Activated CD8-positive, alpha-beta memory T cell treated with anti-CD3 and anti-CD28 coated beads, Interleukin-2, amount 50 U/mL, for 1 hour (primary cell): Measurements from ENCODE around the gene SEC61A1.

ENCODE experiments used
- DNase-seq: peaks from one replicate; pipeline ENCODE4 v3.0.0-alpha.2; 2020; ENCODE audit errors: extremely low read depth

Gene SEC61A1

DNA sequence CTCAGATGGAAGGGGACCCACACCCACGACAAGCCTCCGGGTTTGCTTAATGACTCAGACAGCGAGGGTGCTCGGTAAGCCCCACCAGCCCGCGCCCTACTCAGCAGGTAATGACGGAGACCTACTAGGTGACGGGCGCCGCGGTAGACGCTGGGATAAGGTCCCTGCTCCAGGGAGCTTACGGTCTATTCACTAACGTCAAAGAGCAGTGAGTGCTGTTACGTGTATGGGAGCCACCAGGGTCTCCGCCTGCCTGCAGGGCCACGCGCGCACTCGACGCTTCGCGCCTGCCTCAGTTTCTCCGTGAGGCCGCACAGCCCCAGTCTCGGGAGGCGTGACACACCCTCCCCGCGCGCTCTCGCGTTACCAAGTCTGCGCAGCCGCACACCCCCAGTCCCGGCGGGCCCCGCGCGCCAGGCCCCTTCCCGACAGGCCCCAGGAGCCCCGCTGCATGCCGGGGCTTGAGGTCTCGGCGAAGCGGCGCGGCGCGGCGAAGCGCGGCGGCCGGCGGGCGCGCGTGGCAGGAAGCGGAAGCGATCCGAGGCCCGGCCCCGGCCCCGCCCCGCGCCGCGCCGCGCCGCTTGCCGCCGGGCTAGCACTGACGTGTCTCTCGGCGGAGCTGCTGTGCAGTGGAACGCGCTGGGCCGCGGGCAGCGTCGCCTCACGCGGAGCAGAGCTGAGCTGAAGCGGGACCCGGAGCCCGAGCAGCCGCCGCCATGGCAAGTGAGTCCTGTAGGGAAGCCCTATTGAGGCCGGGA, at the start of gene SEC61A1:
SEC61A1 (plus strand) TSS at position 601 of the 758 bp plus-strand sequence; CDS start at position 717, 116 bp downstream.
- peak; percentile 73 for DNase-seq

DNA sequence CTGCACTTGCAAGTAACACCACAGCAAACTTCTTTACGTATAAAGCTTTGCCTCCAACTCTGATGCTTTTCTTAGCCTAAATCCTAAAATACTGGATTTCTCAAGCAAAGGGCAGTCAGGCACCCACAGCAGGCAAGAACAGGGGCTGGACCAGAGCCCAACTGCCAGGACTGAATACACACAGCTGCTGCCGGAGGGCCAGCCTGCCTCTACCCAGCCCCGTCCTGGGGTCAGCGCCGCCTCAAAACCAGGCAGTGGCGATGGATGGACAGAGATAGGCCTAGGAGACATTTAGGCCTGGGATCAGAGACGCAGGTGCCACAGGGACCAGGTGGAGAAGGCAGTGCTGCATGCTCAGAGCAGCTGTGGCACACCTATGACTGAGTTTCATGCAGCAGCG, 47.6 kb upstream of the SEC61A1 start:
- DNase-seq, result no peak

DNA sequence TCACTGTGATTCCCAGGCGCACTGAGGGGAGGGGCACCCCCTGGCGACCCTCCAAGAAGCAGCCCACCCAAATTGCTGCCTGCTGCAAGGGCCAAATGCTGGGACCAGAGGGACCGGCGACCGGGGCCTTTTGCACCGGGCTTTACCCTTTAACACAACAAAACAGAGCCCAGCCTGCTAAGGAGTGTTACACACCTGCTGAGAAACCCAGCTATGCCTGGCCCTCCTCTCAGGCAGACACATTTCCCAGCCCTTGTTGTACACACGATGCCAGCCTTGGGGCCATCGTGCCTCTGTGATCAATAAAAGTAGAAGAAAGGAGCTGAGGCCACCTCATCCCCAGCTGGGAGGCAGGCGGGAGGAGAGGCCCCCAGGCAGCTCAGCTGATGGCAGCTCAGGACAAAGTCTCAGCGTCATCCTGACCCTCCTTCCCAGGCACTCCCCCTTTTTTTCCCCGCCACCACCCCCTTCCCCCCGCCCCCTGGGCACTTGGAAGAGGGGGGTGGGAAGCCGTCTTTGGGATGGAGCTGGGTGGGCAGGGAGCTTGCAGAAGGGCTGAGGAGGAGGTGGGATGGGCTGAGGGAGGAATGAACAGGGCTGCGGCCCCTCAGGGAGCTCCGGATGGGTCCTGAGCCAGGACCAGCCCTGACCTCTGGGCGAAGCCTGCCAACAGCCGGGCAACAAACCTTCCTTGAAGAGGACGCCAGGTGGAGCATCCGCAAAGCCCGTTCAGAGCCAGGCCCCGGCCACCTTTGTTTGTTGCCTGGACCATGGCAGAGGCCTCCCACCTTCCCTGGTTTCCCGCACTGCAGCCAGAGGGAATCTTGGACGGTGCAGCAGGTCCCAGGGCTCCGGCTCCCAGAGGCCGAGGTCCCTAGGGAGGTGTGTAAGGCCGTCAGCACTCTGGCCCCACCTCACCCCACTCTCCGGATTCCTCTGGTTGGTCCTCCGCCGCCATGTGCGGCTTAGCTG, 45.9 kb upstream of the SEC61A1 start:
- DNase-seq, result no peak

DNA sequence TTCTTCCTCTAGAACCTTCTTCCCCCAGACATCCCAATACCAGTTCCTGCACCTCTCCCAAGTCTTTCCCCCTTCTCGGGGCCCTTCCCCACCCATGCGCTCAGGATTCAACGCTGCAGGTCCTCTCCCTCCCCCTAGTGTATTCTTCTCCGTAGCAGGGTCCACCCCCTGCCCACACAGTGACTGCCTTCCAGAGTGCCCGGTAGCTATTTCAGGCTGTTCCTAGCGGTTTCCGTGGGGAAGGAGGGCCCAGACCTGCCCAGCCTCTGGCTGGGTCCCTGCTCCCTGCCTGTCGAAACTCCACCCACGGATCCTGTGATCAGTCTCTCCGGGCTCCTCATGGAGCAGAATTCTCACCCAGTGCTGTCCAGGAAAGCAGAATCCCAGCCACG, 45.2 kb upstream of the SEC61A1 start:
- no peak for DNase-seq

DNA sequence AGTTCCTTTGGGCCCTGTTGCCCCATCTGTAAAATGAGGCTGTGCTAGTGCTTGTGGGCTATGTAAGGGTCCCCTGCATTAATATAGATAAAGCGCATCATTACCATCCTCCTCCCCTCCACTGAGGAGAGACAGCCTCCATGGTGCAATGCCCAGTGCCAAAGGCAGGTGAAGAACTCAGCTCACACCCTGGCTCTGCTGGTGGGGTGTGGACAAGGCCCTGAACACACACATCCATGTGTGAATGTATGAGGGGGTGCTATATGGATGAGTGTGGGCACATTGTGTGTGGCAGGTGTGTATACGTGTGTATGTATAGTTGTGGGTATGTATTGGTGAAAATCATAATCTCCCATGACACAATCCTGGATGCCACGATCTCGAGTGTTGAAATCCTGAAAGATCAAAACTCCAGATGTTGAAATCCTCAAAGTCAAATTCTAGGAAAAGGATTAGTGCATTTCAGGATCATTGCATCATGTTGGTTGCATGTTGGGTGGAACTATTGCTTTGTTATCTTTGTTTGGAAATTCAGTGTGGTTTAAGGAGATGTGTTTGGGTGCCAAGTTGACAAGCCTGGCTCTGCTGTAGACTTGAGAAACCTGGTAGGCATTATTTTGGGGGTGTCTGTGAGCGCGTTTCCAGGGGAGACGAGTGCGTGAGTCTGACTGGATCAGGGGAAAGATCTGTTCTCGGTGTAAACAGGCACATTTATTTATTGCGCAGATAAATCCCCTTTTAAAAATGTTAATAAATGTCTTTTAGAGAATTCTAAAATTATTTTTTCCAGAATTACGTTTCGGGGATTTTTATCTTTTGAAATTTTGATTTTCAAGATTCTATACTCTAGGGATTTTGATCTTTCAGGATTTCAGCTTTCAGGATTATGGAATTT, 42.0 kb upstream of the SEC61A1 start:
- DNase-seq, result no peak

DNA sequence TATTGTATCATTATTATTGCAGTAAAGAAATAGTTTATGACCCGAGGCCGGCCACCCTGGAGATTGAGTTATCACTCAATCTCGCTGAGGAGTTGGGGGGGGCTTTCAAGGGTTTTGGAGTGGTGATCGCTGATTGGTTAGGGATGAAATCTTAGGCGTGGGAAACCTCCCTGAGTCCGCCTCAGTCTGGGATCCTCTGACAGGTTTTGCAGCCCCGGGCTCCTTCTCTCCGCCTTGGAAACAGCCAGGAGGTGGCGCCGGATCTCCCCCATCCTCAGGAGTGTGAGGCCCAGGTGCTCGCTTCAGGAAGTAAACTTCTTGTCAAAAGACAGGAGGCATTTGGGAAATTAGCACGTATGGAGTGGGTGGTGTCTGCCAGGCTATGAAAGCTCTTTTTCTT, 41.1 kb upstream of the SEC61A1 start:
- no peak for DNase-seq

DNA sequence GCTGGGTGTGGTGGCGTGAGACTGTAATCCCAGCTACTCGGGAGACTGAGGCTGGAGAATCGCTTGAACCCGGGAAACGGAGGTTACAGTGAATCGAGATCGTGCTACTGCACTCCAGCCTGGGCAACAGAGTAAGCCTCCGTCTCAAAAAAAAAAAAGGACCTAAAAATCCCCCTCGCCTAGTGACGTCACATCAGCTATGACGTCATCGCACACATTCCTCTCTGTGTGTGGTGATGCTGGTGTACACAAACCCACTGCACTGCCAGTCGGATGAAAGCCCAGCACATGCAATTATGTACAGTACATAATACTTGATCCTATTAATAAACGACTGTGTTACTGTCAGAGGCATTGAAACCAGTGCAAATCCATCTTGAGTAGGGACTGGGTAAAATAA, 40.2 kb upstream of the SEC61A1 start:
- DNase-seq, result no peak

DNA sequence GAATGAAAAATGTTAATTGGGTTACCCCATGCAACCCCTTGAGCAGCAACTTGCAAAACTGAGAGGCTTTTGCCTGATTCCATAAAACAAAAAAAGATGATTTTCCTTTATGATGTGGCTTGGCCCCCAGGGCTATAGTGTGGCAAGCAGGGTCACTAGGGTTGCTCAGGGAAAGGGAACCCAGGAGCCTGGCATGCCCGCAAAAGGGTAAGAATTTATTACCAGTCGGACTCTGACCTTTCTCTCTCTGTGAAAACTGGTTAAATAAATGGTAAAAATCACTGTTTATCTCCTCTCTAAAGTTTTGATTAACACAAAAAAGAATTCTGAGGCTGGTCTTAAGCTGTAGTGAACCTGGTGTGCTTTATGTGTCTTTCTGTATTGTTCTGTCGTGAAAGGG, 37.7 kb upstream of the SEC61A1 start:
- DNase-seq, result no peak

DNA sequence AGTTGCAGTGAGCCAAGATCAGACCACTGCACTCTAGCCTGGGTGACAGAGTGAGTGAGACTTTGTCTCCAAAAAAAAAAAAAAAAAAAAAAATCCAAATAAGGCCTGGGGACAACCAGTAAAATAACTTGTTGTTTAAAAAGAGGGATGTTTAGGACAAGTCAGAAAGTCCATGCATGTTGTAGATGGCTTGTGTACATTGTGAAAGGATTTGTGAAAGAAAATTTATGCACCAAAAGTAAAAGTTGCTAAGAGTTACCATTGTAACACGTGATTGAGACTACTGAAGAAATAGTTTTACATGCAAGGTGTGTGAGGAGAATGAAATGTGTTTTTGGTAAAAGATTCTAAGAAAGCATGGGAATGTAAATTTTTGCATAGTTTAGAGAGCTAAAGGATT, 35.7 kb upstream of the SEC61A1 start:
- DNase-seq, result no peak

DNA sequence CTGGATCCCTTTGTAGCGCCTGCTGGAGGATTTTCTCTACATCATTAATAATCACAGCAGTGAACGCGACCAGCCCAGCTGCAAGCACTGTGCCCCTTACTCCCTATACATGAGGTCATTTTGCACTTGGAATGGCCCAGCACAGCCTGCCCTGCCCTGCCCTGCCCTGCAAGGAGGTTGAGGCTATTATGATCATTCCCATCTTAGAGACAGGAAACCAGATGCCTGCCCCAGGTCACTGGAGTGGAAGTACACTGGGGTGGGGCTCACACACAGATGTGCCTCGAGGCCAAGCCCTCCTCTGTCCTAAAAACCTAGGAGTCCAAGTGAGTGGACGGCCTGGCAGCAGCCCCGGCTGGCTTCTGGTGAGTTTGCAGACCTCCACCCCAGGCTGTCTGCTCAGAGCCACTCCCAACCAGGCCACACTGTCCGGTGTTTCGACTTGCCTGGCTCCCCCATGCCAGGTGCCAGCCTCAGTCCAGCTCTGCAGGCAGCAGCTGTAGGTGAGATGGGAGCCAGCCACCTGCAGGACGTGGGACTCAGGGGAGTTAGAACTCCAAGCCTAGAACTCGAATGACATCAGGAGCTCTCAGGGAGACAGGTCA, 30.4 kb upstream of the SEC61A1 start:
- no peak for DNase-seq

DNA sequence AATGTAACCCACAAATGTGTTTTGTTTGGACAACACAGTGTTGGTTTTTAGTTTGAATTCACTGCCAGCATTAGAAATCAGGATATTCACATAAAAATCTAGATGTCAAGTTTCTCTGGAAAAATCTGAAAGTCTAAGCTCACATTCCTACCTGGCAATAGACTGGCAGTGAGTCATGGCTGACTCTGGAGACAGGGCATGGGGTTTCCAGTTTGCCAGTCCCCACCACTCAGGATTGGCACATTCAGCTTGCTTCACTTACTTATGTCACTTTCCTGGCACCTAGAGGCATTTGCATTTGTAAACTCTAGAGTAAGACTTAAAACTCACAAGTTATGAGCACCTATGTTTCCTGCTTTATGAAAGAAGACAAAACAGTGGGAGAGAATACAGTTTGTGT, 19.1 kb upstream of the SEC61A1 start:
- no peak for DNase-seq

DNA sequence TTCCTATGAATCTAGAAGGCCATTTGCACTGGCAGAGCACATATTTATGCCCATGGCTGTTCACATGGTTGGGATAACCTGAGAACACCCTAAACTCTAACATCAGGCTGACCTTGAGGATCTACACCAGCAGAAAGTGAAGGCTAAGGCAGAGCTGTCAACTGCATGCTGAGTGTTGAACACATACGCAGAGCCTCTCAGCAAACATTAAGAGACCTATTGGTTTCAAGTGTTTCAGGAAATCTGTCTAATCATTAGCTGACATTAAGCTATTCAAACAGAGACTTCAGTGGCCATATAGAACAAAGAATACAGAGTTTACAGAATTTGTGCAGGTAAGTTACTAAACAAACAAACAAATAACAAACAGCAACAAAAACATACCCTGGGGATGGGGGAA, 16.1 kb upstream of the SEC61A1 start:
- no peak for DNase-seq

DNA sequence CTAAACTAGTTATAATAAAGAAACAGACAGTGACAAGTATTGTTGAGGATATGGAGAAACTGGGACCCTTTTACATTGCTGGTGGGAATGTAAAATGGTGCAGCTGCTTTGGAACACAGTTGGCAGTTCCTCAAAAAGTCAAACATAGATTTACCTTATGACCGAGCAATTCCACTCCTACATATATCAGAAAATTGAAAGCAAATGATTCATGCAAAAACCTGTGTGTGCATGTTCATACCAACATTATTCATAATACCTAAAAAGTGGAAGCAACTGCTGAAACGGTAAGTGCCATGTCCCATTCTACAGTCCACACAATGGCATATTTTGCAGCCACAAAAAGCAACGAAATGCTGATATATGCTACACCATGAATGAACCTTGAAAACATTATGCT, 12.2 kb upstream of the SEC61A1 start:
- DNase-seq, result no peak

DNA sequence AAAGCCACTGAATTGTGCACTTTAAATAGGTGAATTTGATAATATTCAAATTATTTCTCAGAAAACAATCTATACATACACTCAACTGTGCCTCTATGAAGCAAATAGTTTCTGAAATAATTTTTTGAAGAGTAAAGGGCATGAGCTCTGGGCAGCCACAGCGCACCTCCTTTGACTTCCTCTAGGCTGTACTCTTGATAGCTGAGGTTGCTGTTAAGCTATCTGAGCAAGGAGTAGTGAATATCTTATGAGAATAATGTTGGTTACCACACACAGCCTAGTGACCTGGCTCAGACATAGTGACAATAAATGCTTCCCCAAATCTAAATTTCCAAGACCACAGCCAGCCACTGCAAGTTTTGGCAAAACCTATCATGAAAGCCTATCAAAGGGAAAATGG, 11.6 kb upstream of the SEC61A1 start:
- no peak for DNase-seq

DNA sequence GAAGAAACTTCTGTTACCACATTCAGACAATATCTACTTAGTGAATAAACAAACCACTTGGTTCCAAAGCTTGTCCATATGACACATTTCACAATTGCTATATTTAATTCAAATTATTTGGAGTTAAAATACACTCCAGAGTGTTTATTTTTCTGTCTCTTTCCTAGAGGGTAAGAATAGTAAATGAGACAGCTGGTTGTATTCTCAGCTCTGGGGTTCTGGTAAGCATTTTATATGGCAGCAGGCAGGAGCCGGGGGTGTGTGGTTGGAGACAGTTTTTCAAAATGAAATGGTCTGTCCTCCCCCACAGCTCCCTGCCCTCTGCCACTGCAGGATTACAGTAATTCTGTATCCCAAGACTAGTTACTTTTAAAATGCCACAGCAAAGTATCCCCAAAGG, 10.9 kb upstream of the SEC61A1 start:
- no peak for DNase-seq

DNA sequence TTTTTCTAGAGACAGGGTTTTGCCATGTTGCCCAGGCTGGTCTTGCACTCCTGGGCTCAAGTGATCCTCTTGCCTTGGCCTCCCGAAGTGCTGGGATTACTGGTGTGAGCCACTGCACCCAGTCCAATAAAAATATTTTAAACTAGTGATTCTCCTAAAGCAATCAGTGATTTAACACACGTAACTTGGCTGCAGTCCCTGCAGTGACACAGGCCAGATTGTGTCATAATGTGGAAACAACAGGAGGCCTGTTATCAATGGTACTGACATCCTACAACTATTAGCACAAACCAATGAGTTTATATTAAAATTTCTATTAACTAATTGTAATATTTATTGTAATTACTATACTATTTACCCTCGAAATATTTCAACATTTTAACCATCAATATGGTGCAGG, 1.6 kb upstream of the SEC61A1 start:
- DNase-seq, result no peak

DNA sequence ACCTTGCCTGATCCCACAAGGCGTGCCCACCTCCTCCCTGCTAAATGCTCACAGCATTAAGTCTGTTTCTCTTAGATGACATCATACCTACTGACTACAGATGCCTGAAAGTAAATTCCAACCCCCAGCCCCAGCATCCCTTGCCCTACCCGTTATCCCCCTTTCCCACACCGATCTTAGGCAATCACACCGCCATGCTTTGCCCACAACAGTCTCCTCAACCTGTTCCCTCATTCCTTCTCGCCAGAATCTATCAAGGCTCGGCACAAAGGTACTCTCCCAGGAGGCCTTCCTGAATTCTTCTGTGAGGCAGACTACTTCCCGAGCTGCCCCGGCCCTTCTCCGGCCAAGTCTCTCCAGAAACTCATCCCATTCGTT, 789 bp upstream of the SEC61A1 start:
- DNase-seq, result no peak

DNA sequence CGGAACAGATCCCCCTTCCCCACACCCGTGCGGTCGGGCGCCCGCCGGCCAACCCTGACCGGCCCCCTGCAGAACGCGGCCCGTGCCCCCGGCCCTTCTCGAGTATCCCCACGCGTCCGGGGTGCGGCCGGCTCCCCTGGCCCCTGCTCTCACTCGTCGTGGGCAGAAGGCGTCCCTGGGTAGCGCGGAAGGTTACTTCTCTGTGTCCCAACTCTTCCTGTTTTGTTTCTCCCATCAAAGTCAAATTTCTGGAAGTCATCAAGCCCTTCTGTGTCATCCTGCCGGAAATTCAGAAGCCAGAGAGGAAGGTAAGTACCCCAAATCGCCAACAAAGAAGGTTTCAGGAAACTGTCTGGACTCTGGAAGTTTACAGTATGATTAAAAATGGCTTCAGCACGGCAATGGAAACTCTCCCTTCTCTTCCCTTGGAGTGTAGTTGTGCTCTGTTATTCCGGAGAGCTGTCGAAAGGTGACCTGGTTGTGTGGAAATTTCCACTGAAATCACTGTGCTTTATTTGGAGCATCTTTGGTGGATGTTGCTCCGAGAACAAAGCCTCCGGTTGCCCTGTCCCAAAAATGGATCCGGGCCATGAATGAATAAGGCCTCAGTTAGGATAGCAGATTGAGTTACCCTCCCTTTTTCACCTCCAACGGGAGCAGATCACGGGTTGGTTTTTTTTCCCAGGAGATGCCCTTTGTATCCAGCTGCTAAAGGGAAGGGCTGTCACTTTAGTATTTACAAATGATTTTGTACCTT, 536 bp downstream of the SEC61A1 start:
- no peak for DNase-seq

DNA sequence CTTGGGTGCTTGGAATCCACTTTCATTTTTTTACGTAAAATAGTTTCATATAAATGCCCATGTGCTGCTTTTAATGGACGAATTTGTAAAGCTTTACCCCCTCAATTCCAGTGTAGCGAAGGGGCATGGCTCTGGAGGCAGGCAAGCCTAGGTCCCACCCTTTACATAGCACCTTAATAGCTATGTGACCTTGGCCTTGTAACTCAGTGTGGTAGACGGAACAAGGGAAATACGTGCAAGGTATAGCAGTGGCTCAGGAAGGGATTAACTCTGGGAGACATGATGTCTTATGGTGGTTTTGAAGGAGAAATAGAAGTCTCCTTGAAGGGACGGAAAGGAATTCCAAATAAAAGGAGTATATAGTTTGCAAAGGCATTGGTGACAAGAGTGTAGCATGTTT, 1.4 kb downstream of the SEC61A1 start:
- DNase-seq, result no peak

DNA sequence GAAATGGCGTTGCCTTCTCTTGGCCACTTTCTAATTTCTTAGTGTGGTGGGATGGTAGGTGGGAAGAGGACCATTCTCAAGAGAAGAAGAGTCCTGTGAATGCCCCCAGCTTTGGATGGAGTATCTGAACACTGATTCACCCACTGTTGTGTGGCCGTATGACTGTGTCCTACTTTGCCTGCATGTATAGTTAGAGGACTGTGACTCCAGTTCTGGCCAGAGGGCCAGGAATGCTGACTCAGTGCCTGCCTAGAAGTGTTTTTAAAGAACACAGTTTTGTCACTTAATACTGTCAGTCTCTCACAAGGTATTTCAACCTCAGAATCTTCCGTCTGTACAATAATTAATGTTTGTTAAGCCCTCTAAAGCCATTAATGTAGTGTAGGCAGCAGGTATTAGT, 2.1 kb downstream of the SEC61A1 start:
- DNase-seq, result no peak

DNA sequence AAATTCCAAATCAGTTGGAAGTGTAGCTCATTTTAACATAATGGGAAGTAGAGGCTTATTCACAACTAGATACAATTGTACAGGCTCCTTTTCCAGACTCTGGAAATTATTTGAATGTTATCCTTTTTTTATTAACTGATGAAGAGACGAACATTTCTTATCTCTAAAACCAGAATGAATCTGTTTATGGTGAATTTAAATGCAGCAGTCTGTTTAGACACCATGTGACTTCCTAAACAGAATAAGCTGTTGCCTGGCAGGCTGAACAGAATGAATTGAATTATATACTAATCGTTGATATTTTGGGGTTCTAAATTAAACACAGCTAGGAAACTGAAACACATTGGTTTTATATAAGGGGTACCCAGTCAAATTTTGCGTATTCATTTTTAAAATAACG, 4.0 kb downstream of the SEC61A1 start:
- no peak for DNase-seq
